Measurements from ENCODE around the gene ARHGAP11B.
"Not testable (repeated sequence)": the region's sequence is repeated elsewhere in the genome, so short reads cannot be mapped to it uniquely, and the experiment has no call there.

GRCh38 chr15:30580716-30581115 lies 45.2 kb upstream of the ARHGAP11B start:
- not testable (repeated sequence) for TF ChIP-seq CTCF, POLR2A (IDR thresholded peaks at IDR 0.05)

Measured in right lobe of liver (tissue), 4 donors.